ENCODE data around the gene KLF15.

Gene KLF15

DNA sequence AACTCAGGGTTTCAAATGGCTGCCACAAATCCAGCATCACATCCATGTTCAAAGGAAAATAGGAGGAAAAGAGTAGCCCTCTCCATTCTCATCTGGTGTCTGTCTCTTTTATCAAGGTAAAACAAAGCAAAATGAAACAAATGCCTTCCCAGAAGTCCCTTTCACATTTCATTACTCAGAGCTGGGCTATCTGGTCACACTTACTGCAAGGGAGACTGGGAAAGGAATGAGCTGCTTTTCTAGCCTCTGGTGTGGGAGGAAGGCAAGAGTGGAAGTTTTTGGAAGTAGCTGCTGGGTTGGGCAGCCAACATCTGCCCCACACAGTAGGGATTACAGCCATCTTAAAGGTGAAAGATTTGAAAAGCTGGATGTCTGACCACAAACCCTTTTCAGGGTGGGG, 51.8 kb downstream of the KLF15 start:
- no peak for DNase-seq (ENCODE audit: low read depth)

DNA sequence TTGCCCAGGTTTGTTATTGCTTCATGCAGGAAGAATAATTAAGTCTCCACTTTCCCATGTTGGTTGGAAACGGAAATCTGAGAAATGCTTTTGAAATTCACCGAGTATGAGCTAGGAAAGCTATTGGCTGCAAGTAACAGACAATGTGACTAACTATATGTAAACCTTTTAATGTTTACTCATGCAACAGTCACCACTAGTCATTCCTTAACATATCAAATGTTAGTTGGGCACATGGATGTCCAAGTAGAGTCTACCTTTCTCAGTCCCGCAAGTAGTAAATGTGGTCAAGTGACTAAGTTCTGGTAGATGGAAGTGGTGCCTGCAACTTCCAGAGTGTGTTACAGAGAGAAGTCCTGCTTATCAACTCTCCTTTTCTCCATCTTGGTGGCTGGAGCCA, 52.5 kb downstream of the KLF15 start:
- DNase-seq (ENCODE audit: low read depth) = no peak

DNA sequence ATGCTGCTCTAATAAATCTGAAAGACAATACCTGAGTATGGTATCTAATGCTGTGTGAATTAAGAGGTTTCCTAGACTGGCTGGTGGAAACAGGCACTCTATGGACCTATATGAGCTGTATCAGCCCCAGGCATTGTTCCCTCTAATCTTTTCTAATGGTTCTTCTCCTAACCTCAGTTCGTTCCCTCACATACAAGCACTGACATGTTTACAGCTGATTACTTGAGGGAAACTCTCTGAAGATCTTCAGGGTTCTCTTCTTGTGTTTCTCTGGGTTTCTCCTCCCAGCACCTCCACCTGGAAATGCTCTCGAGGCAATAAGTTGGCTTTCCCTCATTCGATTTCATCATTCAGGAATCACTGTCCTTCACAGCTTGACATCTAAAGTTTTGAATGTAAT, 52.9 kb downstream of the KLF15 start:
- DNase-seq (ENCODE audit: low read depth) = no peak

GRCh38 chr3:126303272-126303671, 53.9 kb downstream of the KLF15 start:
- DNase-seq (ENCODE audit: low read depth) = no peak

- DNase-seq (ENCODE audit: low read depth) = no peak
Measured at GRCh38 chr3:126300761-126301481, 56.3 kb downstream of the KLF15 start.

- no peak for DNase-seq (ENCODE audit: low read depth)
Measured at GRCh38 chr3:126300001-126300760, 57.0 kb downstream of the KLF15 start.

- DNase-seq (ENCODE audit: low read depth) = no peak
Measured at GRCh38 chr3:126295407-126295939, 61.7 kb downstream of the KLF15 start.

DNA sequence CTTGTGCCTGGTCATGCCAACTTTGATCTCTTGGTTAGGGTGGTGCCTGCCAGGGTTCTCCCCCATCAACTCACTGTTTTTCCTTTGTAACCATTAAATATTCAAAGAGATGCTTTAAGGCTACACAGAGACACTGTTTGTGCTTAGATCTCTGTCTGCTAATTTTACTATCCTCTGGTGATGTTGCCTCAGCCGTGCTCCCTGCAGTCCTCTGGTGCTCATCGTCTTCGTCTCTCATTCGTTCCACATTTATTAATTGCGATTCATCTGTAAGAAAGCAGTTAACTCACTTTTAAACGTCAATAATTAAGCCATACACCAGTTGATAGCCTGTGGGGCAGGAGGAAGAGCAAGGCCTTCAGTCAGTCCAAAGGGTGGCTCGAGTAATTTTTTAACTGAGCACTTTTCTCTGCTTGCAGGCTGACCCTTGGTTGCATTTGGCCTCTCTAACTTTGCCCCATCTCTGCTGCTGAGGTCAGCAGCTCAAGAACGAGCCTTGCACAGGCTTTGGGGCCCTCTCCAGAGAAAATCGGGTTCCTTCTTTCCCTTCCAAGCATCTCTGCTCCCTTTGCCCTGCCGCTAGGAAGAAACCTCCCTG, 62.9 kb downstream of the KLF15 start:
- no peak for DNase-seq (ENCODE audit: low read depth)

GRCh38 chr3:126293370-126294082, 63.7 kb downstream of the KLF15 start:
- DNase-seq (ENCODE audit: low read depth) = no peak
